HEK293 (cell line): ENCODE data around the gene TGFBI.

ENCODE experiments used
- CTCF ChIP-seq: fragments of 450-650 bp; formaldehyde crosslinking; IDR thresholded peaks from 2 replicates; pipeline ENCODE4 v1.5.1; 2016; ENCODE audit warnings: missing biosample characterization, missing genetic modification characterization
- ZFP3 ChIP-seq: fragments of 450-650 bp; formaldehyde crosslinking; IDR thresholded peaks from 2 replicates; pipeline ENCODE4 v1.5.1; 2016; ENCODE audit warnings: low read depth, missing biosample characterization, missing genetic modification characterization
- ZNF121 ChIP-seq: fragments of 450-650 bp; formaldehyde crosslinking; IDR thresholded peaks from 2 replicates; pipeline ENCODE4 v1.5.1; 2016; ENCODE audit warnings: missing biosample characterization, missing genetic modification characterization
- ZNF274 ChIP-seq, 2 experiments: fragments of 200-500 bp in 1 of 2; fragments of 450-650 bp in 1 of 2; sonication (Bioruptor generic) in 1 of 2; formaldehyde crosslinking in 1 of 2; IDR thresholded peaks; 2 replicates each; pipeline versions ENCODE4 v1.5.1 to v1.6.1; 2014 to 2016; ENCODE audit warnings: borderline replicate concordance in 1 of 2, inconsistent platforms in 1 of 2, low read length in 1 of 2, missing biosample characterization in 1 of 2, missing genetic modification characterization in 1 of 2
- ZNF521 ChIP-seq: fragments of 450-650 bp; formaldehyde crosslinking; IDR thresholded peaks from 2 replicates; pipeline ENCODE4 v1.5.1; 2017; ENCODE audit warnings: missing biosample characterization, mild to moderate bottlenecking, missing genetic modification characterization
- ZNF530 ChIP-seq: fragments of 450-650 bp; formaldehyde crosslinking; IDR thresholded peaks from 2 replicates; pipeline ENCODE4 v1.5.1; 2016; ENCODE audit warnings: low read depth, missing biosample characterization, missing genetic modification characterization
- ZNF561 ChIP-seq: fragments of 450-650 bp; IDR thresholded peaks from 2 replicates; pipeline ENCODE4 v1.5.1; 2018; ENCODE audit warnings: missing biosample characterization, missing genetic modification characterization, borderline replicate concordance
- ZSCAN30 ChIP-seq: fragments of 450-650 bp; IDR thresholded peaks from 2 replicates; pipeline ENCODE4 v1.5.1; 2018; ENCODE audit warnings: missing biosample characterization, mild to moderate bottlenecking, missing genetic modification characterization, moderate library complexity

GRCh38 chr5:135991429-135991828 lies 37.4 kb upstream of the TGFBI start:
- no peak for TF ChIP-seq ZNF521
- no peak for TF ChIP-seq ZNF561 (tag by site-specific recombination)
- TF ChIP-seq ZFP3 = no peak
- TF ChIP-seq CTCF (tag by site-specific recombination) = no peak
- no peak for TF ChIP-seq ZNF121 (tag by site-specific recombination)
- TF ChIP-seq ZNF274 (IDR thresholded peaks at IDR 0.05; ENCODE audit: low read length) = no peak
- no peak for TF ChIP-seq ZNF274 (tag by site-specific recombination; IDR thresholded peaks at IDR 0.05; ENCODE audit: borderline replicate concordance)
- TF ChIP-seq ZSCAN30 (tag by site-specific recombination) = no peak
- no peak for TF ChIP-seq ZNF530 (tag by site-specific recombination)
